GM21423 (cell line): Measurements from ENCODE around the gene NSUN2.
"Not testable (repeated sequence)": the region's sequence is repeated elsewhere in the genome, so short reads cannot be mapped to it uniquely, and the experiment has no call there.

Experiments
- ATAC-seq: cut with Tn5 transposase; IDR thresholded peaks from one replicate; pipeline ENCODE4 v1.9.1; 2021; ENCODE audit warnings: mild to moderate bottlenecking, moderate library complexity; ENCODE audit not compliant: unreplicated experiment

NSUN2 gene

DNA sequence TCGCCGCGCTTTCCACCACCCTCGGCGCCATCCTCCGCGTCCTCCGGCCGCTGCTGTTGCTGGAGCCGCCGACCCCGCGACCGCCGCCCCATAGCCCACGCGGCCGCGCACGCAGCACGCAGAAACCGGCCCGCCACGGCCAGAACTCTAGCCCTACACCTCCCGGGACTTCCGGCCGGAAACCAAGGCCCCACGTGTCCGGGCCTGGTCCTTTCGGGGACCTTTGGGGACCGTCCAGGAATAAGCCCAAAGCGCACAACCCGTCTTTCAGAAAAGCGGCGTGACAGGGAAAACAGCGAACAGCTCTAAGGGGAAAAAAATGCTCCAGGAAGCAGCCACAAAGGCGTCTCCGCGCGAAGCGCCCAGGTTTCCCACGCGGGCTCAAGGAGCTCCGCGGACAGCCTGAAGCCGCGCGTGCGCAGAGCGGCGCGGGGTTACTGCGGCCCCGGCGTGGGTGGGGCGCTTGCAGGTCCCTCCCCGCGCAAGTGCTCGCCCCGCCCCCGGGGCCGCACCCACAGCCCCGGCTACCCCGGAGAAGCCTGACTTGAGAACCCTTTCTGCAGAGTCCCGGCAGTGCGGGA lies at the start of gene NSUN2, which contains the start of gene SRD5A1:
Gene NSUN2, minus strand, starts transcription at position 157 of the 581 bp plus-strand sequence. Its CDS starts 65 bp downstream, at position 92.
Gene SRD5A1, plus strand, starts transcription at position 553 of the 581 bp plus-strand sequence. CDS start 137 bp downstream, outside the sequence.
- peak; percentile 86 for ATAC-seq

DNA sequence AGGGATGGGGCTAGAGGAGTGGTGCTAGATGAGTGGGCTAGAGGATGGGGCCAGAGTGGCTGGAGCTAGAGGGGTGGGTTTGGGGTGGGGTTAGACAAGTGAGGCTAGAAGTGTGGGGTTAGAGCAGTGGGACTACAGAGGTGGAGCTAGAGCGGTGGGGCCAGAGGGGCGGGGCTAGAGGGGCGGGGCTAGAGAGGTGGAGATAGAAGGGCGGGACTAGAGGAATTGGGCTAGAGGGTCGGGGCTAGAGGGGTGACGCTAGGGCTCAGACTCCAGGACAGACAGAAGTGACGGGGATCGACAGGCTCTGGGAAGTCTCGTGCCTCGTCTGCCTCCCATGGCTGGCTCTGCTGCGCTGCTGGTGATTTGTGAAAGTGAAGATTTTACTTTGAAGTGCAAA lies 49.4 kb upstream of the NSUN2 start:
- no peak for ATAC-seq

- no peak for ATAC-seq
Measured at GRCh38 chr5:6681682-6682081, 48.8 kb upstream of the NSUN2 start.

- ATAC-seq: no peak
Measured at GRCh38 chr5:6680922-6681321, 48.1 kb upstream of the NSUN2 start.

- no peak for ATAC-seq
Measured at GRCh38 chr5:6678385-6678784, 45.5 kb upstream of the NSUN2 start.

DNA sequence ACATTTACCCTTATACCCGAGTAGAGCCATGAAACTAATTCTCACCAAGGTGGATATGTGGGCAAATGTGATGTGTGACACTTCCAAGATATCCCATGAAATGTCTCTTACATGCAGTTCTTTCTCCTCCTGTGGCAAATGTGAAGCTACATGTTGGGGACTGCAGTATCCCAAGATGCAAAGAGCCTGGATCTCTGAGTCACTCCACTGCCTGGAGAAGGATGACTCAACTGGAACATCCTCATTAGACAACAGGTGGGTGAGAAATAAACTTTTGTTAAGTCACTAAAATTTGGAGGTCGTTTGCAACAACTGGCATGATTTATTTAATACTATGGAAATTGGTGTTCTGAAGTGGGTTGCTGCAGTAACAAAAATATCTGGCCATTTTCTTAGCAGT lies 43.9 kb upstream of the NSUN2 start:
- no peak for ATAC-seq

DNA sequence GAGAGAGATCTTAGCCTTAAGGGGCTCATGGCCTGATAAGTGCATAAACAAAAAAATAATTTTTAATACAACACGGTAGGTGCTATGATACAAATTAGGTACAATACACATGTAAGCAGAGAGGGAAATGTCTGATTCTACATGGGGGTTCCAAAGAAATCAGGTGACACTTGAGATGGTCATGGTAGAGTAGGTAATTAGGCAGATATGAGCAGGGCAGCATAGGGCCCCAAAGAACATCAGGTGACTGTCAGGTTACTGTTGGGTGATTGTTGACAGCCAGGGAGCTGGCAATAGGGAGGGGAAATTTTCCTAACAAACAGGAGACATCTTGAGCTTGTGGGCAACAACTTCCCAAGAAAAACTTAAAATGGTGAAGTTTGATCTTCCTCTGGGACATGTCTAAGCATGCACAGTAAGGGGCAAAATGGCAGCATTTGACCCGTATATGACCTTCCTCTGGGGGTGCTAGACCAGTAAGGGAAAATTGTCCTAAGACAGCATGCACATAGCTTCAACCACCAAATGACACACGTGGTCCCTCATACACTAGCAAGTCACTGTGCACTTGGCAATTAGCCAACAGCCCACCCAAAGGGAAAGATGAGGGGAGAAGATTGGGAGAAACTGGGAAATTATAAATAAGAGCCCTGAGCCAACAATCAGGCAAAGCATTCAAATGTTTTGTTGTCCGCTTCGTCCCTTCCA lies 43.1 kb upstream of the NSUN2 start:
- no peak for ATAC-seq

DNA sequence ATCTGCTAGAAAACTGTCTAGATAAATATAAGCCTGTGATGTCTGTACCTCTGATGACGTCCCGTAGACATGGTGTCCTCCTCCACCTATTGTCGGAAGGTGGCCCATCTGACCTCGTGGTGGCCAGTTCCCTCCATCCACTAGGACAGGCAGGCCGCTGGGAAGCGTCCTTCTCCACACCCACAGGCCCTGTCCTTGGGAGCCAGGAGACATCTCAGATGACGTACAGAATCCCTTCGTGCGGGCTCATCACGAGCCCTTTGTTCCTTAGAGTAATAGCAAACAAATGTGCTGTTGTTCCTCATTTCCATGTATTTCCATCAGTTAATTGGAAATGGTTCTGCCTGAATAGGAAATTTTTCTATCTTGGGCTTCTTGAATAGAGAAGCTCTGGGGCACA lies 42.0 kb upstream of the NSUN2 start:
- ATAC-seq: no peak

GRCh38 chr5:6674421-6674820 lies 41.6 kb upstream of the NSUN2 start:
- no peak for ATAC-seq

DNA sequence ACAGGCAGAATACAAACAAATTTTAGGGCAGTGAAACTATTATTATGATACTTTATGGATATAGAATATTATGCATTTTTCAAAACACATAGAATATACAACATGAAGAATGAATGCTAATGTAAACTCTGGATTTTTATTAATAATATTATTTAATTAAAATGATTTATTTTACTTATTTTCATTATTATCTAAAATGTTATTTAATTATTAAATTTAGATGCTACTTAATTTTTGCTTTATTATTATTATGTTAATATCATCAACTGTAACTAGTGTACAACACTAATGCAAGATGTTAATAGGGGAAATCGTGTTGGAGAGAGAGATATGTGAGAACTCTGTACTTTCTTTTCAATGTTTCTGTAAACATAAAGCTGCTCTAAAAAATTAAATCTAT lies 41.1 kb upstream of the NSUN2 start:
- no peak for ATAC-seq

DNA sequence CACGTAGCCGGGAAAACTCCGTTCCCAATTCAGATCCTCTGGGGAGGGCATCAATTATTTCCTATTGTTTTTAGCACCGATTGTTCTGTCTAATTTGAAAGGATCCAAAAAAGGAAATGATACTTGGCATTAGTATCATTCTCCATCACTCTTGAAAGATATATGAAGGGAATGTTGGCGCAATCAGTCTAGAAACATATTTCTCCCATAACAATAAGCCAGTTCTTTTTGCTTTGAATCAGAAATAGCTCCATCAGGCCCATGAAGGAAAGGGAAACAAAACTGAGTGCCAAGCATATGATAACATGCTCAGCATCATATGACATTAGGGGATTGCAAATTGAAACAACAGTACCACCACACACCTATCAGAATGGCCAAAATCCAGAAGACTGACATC lies 40.2 kb upstream of the NSUN2 start:
- ATAC-seq: no peak

GRCh38 chr5:6668717-6669116 lies 35.9 kb upstream of the NSUN2 start:
- not testable (repeated sequence) for ATAC-seq

DNA sequence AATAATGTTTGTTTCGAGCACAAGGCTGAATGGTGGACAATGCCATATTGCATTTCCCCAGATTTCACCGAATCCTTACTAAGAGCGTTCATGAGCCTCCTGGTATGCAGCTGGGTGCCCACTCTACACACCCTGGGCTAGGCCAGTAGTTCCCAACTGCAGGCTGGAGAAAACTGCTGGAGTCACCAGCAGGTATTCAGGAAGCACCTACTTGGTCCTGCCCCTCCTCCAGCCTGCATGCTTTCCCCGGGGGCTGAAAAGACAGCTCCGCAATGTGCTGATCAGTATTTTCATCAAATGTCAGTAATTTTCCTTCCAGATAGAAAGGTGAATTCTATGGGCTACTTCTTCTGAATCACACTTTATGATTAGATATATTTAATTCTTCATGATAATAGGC lies 34.8 kb upstream of the NSUN2 start:
- ATAC-seq: no peak

DNA sequence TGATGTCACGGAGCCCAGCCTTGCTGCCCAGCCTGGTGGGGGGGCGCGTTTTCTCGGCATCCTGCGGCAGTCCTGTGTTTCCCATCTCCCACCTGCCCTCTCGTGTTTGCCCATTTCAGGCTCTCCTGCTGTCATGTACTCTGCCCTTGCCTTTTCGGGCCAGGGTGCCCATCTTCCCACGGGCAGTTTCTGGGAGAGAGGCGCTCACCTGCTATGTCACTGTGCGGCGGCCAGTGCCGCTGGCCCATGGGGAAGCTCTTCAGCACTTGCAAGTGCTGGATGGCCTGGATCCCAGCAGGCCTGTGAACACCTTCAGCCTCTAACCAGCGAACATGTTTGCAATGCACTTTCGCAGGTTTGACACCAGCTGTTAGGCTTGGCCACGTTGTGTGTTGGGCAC lies 33.9 kb upstream of the NSUN2 start:
- ATAC-seq: no peak

DNA sequence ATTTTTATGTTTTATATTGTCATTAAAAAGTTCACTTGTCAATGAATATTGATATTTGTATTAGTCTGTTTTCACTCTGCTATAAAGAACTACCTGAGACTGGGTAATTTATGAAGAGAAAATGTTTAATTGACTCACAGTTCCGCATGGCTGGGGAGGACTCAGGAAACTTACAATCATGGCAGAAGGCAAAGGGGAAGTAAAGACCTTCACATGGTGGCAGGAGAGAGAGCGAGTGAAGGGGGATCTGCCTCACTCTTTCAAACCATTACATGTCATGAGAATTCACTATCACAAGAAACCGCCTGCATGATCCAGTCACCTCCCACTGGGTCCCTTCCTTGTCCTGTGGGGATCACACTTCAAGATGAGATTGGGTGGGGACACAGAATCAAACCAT lies 27.8 kb upstream of the NSUN2 start:
- peak; percentile 37 for ATAC-seq

DNA sequence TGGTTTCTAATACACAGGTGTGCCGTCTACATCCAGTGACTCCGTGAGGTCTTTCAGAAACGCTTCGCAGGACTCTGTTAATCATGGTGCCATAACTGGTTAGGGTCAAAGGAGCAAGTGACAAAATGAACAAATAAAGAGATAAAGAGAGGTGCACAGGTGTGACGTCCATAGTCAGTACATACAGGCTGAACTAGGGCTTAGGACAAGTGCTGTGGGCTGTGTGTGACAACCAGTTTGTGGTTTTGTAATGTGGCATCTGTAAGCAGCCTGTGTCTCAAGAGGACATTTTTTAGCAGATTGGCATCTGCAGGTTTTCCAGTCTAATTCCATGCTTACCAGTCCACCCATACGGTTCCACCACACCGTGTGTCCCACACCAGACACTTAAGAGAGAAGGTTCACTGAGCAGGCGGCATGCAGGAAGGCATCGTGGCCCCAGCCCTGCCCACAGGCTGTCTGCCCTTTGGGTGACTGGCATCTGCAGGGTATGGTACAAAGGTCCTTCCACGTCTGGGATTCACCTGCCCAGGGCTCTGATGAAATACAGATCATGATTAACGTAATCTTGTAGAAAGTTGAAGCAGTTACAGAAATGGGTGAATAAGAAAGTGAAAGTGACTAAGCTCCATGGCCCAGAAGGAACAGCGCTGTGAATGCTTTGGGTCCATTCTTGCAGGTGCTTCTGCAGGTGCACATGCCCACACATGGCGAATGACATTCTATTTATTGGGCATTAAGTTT lies 27.3 kb upstream of the NSUN2 start:
- peak; percentile 79 for ATAC-seq

DNA sequence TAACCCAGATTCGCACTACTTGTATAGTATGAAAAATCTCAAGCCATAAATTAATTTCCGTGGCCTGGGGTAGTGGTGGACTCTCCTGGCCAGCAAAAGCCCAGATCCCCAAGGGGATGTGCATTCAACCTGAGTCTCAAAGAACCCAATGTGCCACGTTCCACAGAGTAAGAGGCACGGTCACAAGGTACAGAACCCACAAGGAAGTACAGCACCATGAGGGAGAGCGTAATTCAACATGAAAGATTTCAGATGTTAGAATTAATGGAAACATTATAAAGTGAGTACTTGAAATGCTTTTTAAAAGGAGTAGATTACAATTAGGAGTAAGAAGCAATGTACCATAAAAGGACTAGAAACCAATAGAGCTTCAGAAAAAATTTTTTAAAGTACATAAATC lies 23.8 kb upstream of the NSUN2 start:
- ATAC-seq: no peak

DNA sequence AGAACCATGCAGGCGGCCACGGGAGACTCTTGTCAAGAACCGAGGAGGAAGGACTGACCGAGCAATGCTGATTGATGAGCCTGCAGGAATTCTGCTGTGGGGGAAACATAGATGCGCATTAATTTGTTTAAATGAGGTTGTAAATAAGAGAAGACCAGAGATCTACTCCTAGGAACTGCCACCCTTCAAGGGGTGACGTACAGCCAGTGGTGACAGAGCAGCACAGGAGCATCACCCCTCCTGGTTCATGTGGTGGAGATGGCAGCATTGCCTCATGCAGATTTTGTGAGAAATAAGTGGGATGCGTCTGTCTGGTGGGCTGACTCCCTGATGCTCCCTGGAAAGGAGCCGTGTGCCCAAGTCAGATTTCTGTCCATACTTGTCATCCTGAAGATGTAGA lies 22.6 kb upstream of the NSUN2 start:
- ATAC-seq: no peak

GRCh38 chr5:6652025-6652424 lies 19.2 kb upstream of the NSUN2 start:
- peak; percentile 96 for ATAC-seq

- ATAC-seq: no peak
Measured at GRCh38 chr5:6649681-6650080, 16.8 kb upstream of the NSUN2 start.

DNA sequence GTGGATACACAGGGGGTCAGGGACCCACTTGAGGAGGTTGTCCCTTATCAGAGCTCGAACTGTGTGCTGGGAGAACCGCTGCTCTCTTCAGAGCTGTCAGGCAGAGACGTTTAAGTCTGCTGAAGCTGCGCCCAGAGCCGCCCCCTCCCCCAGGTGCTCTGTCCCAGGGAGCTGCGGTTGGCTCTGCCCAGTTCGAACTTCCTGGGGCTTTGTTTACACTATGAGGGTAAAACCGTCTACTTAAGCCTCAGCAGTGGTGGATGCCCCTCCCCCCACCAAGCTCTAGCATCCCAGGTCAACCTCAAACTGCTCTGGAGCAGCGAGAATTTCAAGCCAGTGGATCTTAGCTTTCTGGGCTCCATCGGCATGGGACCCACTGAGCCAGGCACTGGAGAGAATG lies 16.3 kb upstream of the NSUN2 start:
- no peak for ATAC-seq
